Fibroblast of mammary gland (primary cell): Measurements from ENCODE around the gene TPP2.

Experiments
- DNase-seq: peaks from one replicate; pipeline ENCODE4 v3.0.0-alpha.2; 2010; ENCODE audit warnings: low read depth
- H3K4me3 ChIP-seq: 2 replicates; pipeline ENCODE4 v1.5.1; 2011; ENCODE audit warnings: low read depth, mild to moderate bottlenecking, low read length, moderate library complexity; ENCODE audit not compliant: control insufficient read depth
- TF ChIP-seq, protein P1 (sequence below): conservative IDR thresholded peaks from 2 replicates; pipeline ENCODE4 v1.5.1; 2011; ENCODE audit warnings: low read depth, low read length, inconsistent platforms; ENCODE audit not compliant: control insufficient read depth, insufficient read depth

Gene TPP2

DNA sequence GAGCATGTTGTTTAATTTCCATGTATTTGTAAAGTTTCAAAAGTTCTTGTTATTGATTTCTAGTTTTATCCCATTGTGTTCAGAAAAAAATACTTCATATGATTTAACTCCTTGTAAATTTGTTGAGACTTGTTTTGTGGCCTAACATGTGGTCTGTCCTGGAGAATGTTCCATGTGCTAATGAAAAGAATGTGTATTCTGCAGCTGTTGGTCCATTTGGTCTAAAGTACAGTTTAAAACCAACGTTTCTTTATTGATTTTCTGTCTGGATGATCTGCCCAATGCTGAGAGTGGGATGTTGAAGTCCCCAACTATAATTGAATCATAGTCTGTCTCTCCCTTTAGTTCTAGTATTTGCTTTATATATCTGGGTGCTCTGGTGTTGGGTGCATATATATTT, 34.9 kb upstream of the TPP2 start:
- no peak for DNase-seq
- no peak overlapping the region for H3K4me3 ChIP-seq
- TF ChIP-seq, protein P1, sequence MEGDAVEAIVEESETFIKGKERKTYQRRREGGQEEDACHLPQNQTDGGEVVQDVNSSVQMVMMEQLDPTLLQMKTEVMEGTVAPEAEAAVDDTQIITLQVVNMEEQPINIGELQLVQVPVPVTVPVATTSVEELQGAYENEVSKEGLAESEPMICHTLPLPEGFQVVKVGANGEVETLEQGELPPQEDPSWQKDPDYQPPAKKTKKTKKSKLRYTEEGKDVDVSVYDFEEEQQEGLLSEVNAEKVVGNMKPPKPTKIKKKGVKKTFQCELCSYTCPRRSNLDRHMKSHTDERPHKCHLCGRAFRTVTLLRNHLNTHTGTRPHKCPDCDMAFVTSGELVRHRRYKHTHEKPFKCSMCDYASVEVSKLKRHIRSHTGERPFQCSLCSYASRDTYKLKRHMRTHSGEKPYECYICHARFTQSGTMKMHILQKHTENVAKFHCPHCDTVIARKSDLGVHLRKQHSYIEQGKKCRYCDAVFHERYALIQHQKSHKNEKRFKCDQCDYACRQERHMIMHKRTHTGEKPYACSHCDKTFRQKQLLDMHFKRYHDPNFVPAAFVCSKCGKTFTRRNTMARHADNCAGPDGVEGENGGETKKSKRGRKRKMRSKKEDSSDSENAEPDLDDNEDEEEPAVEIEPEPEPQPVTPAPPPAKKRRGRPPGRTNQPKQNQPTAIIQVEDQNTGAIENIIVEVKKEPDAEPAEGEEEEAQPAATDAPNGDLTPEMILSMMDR: no peak

GRCh38 chr13:102563267-102563666, 33.5 kb upstream of the TPP2 start:
- TF ChIP-seq, protein P1: no peak
- no peak for DNase-seq
- H3K4me3 ChIP-seq: no peak overlapping the region

- TF ChIP-seq, protein P1: no peak
- DNase-seq: no peak
- no peak overlapping the region for H3K4me3 ChIP-seq
These were observed 32.2 kb upstream of the TPP2 start for GRCh38 chr13:102564564-102564963.

GRCh38 chr13:102566513-102566912, 30.3 kb upstream of the TPP2 start:
- TF ChIP-seq, protein P1: no peak
- H3K4me3 ChIP-seq: no peak overlapping the region
- no peak for DNase-seq

GRCh38 chr13:102567857-102568256, 28.9 kb upstream of the TPP2 start:
- no peak for DNase-seq
- TF ChIP-seq, protein P1: no peak
- H3K4me3 ChIP-seq: no peak overlapping the region

- TF ChIP-seq, protein P1: no peak
- no peak overlapping the region for H3K4me3 ChIP-seq
- peak; percentile 78 for DNase-seq
These were observed 27.3 kb upstream of the TPP2 start for GRCh38 chr13:102569488-102569887.

DNA sequence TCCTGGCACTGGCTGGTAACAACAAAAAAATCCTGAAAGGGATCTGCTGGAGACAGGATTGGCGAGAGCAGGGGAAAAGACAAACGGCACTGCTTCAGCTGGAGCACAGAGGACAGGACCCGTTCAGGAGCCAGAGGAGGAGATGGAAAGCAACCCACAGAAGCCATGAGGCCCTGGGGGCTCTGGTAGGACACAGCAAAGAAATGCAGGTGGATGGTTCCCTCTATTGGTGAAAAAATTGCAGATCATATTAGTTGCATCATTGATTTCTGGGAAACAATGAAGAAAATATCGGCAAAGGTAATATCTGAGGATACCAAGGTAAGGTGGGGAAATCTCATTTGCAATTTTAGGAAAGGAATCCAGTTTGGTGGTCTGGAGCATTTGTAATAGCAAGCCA, 25.7 kb upstream of the TPP2 start:
- TF ChIP-seq, protein P1: peak; percentile 21
- DNase-seq: no peak
- no peak overlapping the region for H3K4me3 ChIP-seq
